GM18526 (cell line): ENCODE data around the gene KLRD1.

Source experiments
- POLR2A ChIP-seq: IDR thresholded peaks from 3 replicates; pipeline ENCODE4 v1.6.1; 2011; ENCODE audit not compliant: insufficient read length; ENCODE audit errors: extremely low read depth

The KLRD1 gene

GRCh38 chr12:10363914-10364814 lies 56.5 kb downstream of the KLRD1 start:
- TF ChIP-seq POLR2A, result no peak

- TF ChIP-seq POLR2A, result no peak
Observed at GRCh38 chr12:10364815-10365622, 57.3 kb downstream of the KLRD1 start.

- no peak for TF ChIP-seq POLR2A
Observed at GRCh38 chr12:10365696-10366405, 58.2 kb downstream of the KLRD1 start.

- no peak for TF ChIP-seq POLR2A
Observed at GRCh38 chr12:10366875-10367274, 59.2 kb downstream of the KLRD1 start.

- no peak for TF ChIP-seq POLR2A
Observed at GRCh38 chr12:10368206-10369171, 60.8 kb downstream of the KLRD1 start.

- no peak for TF ChIP-seq POLR2A
Observed at GRCh38 chr12:10369557-10370415, 62.1 kb downstream of the KLRD1 start.

- TF ChIP-seq POLR2A, result no peak
Observed at GRCh38 chr12:10372559-10372958, 64.9 kb downstream of the KLRD1 start.

- TF ChIP-seq POLR2A, result no peak
Observed at GRCh38 chr12:10374624-10375018, 67.0 kb downstream of the KLRD1 start.
